ENCODE measurements around the gene HTR1A. TPM values are rescaled to one million over a fixed set of nuclear protein-coding genes. Genes with fewer than 3 reads are reported as not detected.

HTR1A gene
- total and polyA plus RNA-seq, 2 of the 8 experiments (the other 6 are each of a cell fraction or from before 2014, with no cell fraction given), result 4.7 to 6.5 TPM

- Histone ChIP-seq H4K8ac (ENCODE audit: extremely low read depth, insufficient read depth, low read length) (no peak overlapping the region), H3K14ac (ENCODE audit: insufficient read length) (no peak overlapping the region), H3K23me2 (ENCODE audit: low read depth, low read length) (no peaks in the 10 kb centered on the region), H3K18ac (ENCODE audit: extremely low read depth, low read length) (no peak overlapping the region), H3K56ac (replicated peaks; ENCODE audit: insufficient read length, low read depth, low read length) (no peak overlapping the region), H4K20me1 (replicated peaks in 1 of 2; ENCODE audit: control insufficient read depth in 1 of 2, insufficient read depth in 2 of 2, low read length in 2 of 2) (no peaks in the 10 kb centered on the region), H3K27ac (ENCODE audit: low read depth, low read length) (no peak overlapping the region), H4K5ac (ENCODE audit: insufficient read length, low read depth, low read length) (no peak overlapping the region), H2BK20ac (ENCODE audit: low read length) (no peak overlapping the region), H3K36me3 (ENCODE audit: control insufficient read depth in 2 of 4, insufficient read depth in 4 of 4, low read length in 3 of 4) (no peaks in the 10 kb centered on the region), H3K9ac (replicated peaks in 1 of 4; ENCODE audit: extremely low read depth in 1 of 4, low read depth in 3 of 4, low read length in 3 of 4) (no peak overlapping the region), H3K27me3 (replicated peaks in 1 of 4; ENCODE audit: control insufficient read depth in 3 of 4, extremely low read depth in 1 of 4, insufficient read depth in 3 of 4, low read length in 3 of 4) (no peaks in the 10 kb centered on the region), H2BK15ac (ENCODE audit: low read length) (no peak overlapping the region), H3K4me1 (replicated peaks in 1 of 4; ENCODE audit: control insufficient read depth in 3 of 4, insufficient read depth in 4 of 4, low read length in 3 of 4) (no peaks in the 10 kb centered on the region), H2BK5ac (ENCODE audit: low read depth, low read length) (no peak overlapping the region), H3K4ac (replicated peaks; ENCODE audit: insufficient read length, low read depth, low read length) (no peak overlapping the region), H3K9me3 (ENCODE audit: insufficient read depth in 2 of 2, low read depth in 1 of 2, low read length in 1 of 2) (no peaks in the 10 kb centered on the region), H3K79me2 (ENCODE audit: control insufficient read depth in 1 of 2, insufficient read depth in 2 of 2, low read length in 2 of 2) (no peaks in the 10 kb centered on the region), H3K4me3 (ENCODE audit: extremely low read depth in 1 of 4, insufficient read depth in 2 of 4, low read depth in 3 of 4, low read length in 4 of 4) (no peak overlapping the region), H2BK120ac (replicated peaks; ENCODE audit: low read depth, low read length) (no peak overlapping the region), H4K91ac (replicated peaks; ENCODE audit: insufficient read length, low read length) (no peak overlapping the region), H2BK12ac (ENCODE audit: low read depth, low read length) (no peak overlapping the region), H2AK5ac (ENCODE audit: low read depth, low read length) (no peak overlapping the region), H3K23ac (ENCODE audit: insufficient read length) (no peak overlapping the region), H2AFZ (ENCODE audit: low read length) (no peak overlapping the region), H3K79me1 (ENCODE audit: low read depth, low read length) (no peaks in the 10 kb centered on the region), H3K4me2 (ENCODE audit: insufficient read depth in 1 of 2, low read depth in 2 of 2, low read length in 2 of 2) (no peak overlapping the region)
- DNase-seq (ENCODE audit: low read depth in 1 of 2, low spot score in 2 of 2) (no peak), FAIRE-seq (no peak)
- POLR2A ChIA-PET (ENCODE audit: partially characterized antibody), result no interaction called here
- CTCF ChIA-PET (ENCODE audit: partially characterized antibody), result no interaction called here
- TF ChIP-seq HDAC2 (IDR thresholded peaks at IDR 0.05; ENCODE audit: borderline replicate concordance in 1 of 2, low read depth in 2 of 2, low read length in 2 of 2) (no peak), BRCA1 (IDR thresholded peaks at IDR 0.05; ENCODE audit: low read depth, low read length) (no peak), TCF12 (IDR thresholded peaks at IDR 0.05; ENCODE audit: low read depth, low read length) (no peak)
Measured at GRCh38 chr5:63987053-63987452, 24.8 kb upstream of the HTR1A start.
